ENCODE measurements around the gene CDCA3. TPM values are rescaled to one million over a fixed set of nuclear protein-coding genes. Genes with fewer than 3 reads are reported as not detected.
"Not testable (repeated sequence)": the region's sequence is repeated elsewhere in the genome, so short reads cannot be mapped to it uniquely, and the experiment has no call there.

Gene CDCA3
- polyA plus RNA-seq, 6 donors from 2014 or later: 0.74 to 1.0 (median 0.89) TPM; not detected in 2

- not testable (repeated sequence) for ATAC-seq (ENCODE audit: low read depth in 2 of 2)
Measured at GRCh38 chr12:6886206-6886999, 35.3 kb upstream of the CDCA3 start.

GRCh38 chr12:6884539-6884938 is 33.5 kb upstream of the CDCA3 start:
- H3K4me3 Mint-ChIP-seq: no peak overlapping the region
- H3K9me3 Mint-ChIP-seq: no peaks in the 10 kb centered on the region
- no peaks in the 10 kb centered on the region for H3K36me3 Mint-ChIP-seq
- ATAC-seq (ENCODE audit: low read depth in 2 of 2) (no peak), DNase-seq (no peak)
- no peaks in the 10 kb centered on the region for H3K27me3 Mint-ChIP-seq
- H3K27ac Mint-ChIP-seq: no peak overlapping the region
- H3K4me1 Mint-ChIP-seq: no peaks in the 10 kb centered on the region

More at GRCh38 chr12:6886206-6886999, 35.3 kb upstream of the CDCA3 start:
- H3K36me3 Mint-ChIP-seq, H3K9me3 Mint-ChIP-seq, DNase-seq, H3K27me3 Mint-ChIP-seq, H3K4me3 Mint-ChIP-seq, H3K27ac Mint-ChIP-seq: not testable (repeated sequence)
- peaks cover 6 to 11% (median 7%) of the 10 kb centered on the region in 3 donors for H3K4me1 Mint-ChIP-seq

GRCh38 chr12:6883683-6884082 is 32.6 kb upstream of the CDCA3 start:
- Mint-ChIP-seq H3K27ac (no peak overlapping the region), H3K36me3 (no peaks in the 10 kb centered on the region), H3K9me3 (no peaks in the 10 kb centered on the region), H3K27me3 (no peaks in the 10 kb centered on the region), H3K4me3 (peak overlapping the region in 1 of 8 donors; percentile 64), H3K4me1 (no peaks in the 10 kb centered on the region)
- DNase-seq (no peak), ATAC-seq (ENCODE audit: low read depth in 2 of 2) (no peak)

- Mint-ChIP-seq H3K27me3 (no peaks in the 10 kb centered on the region), H3K4me3 (no peak overlapping the region)
Measured at GRCh38 chr12:6883252-6883651, 32.2 kb upstream of the CDCA3 start.

GRCh38 chr12:6879824-6880223 is 28.7 kb upstream of the CDCA3 start:
- not testable (repeated sequence) for DNase-seq; H3K4me1 Mint-ChIP-seq; H3K4me3 Mint-ChIP-seq; H3K9me3 Mint-ChIP-seq; H3K27ac Mint-ChIP-seq; ATAC-seq (ENCODE audit: low read depth in 2 of 2); H3K36me3 Mint-ChIP-seq; H3K27me3 Mint-ChIP-seq

More at GRCh38 chr12:6883252-6883651, 32.2 kb upstream of the CDCA3 start:
- H3K4me1 Mint-ChIP-seq: no peaks in the 10 kb centered on the region
- H3K36me3 Mint-ChIP-seq: no peaks in the 10 kb centered on the region
- H3K9me3 Mint-ChIP-seq: no peaks in the 10 kb centered on the region
- ATAC-seq (ENCODE audit: low read depth in 2 of 2) (no peak), DNase-seq (no peak)
- H3K27ac Mint-ChIP-seq: no peak overlapping the region

GRCh38 chr12:6874015-6874368 is 22.9 kb upstream of the CDCA3 start:
- not testable (repeated sequence) for DNase-seq; H3K36me3 Mint-ChIP-seq; H3K9me3 Mint-ChIP-seq; H3K27me3 Mint-ChIP-seq; ATAC-seq (ENCODE audit: low read depth in 2 of 2)
- Mint-ChIP-seq H3K4me3 (peak overlapping the region; percentile 90 to 95 (median 94)), H3K27ac (peak overlapping the region in 5 of 6 donors; percentile 54 to 94 (median 81)), H3K4me1 (peaks cover 26 to 41% (median 38%) of the 10 kb centered on the region in 3 donors)

GRCh38 chr12:6873094-6874014 is 22.3 kb upstream of the CDCA3 start, which contains the start of gene SPSB2:
Gene SPSB2, minus strand, starts transcription at chr12:6873303. Its CDS starts 402 bp downstream, at chr12:6872901.
- Mint-ChIP-seq H3K9me3 (no peaks in the 10 kb centered on the region), H3K4me3 (peak within 1 kb of the TSS; percentile 90 to 95 (median 94)), H3K4me1 (peaks cover 32 to 48% (median 44%) of the 10 kb centered on the region in 3 donors), H3K36me3 (no peaks in the 10 kb centered on the region), H3K27me3 (no peaks in the 10 kb centered on the region), H3K27ac (peak within 1 kb of the TSS; percentile 81 to 94 (median 92))
- DNase-seq (peak; percentile 99), ATAC-seq (ENCODE audit: low read depth in 2 of 2) (peak; percentile 85 to 87)

- peak; percentile 84 for DNase-seq
- peak; percentile 31 to 41 for ATAC-seq (ENCODE audit: low read depth in 2 of 2)
- no peaks in the 10 kb centered on the region for H3K27me3 Mint-ChIP-seq
- H3K27ac Mint-ChIP-seq: peak overlapping the region; percentile 81 to 94 (median 89)
- peaks cover 36 to 52% (median 48%) of the 10 kb centered on the region in 3 donors for H3K4me1 Mint-ChIP-seq
- no peaks in the 10 kb centered on the region for H3K9me3 Mint-ChIP-seq
- H3K36me3 Mint-ChIP-seq: no peaks in the 10 kb centered on the region
- peak overlapping the region; percentile 90 to 95 (median 94) for H3K4me3 Mint-ChIP-seq
Measured at GRCh38 chr12:6872073-6873048, 21.3 kb upstream of the CDCA3 start.

- no peak for ATAC-seq (ENCODE audit: low read depth in 2 of 2)
- no peaks in the 10 kb centered on the region for H3K9me3 Mint-ChIP-seq
- H3K4me3 Mint-ChIP-seq: peak overlapping the region; percentile 90 to 95 (median 94)
- H3K27me3 Mint-ChIP-seq: no peaks in the 10 kb centered on the region
- peak overlapping the region in 2 of 6 donors; percentile 41 to 89 for H3K27ac Mint-ChIP-seq
- H3K4me1 Mint-ChIP-seq: peaks cover 36 to 56% (median 52%) of the 10 kb centered on the region in 3 donors
- no peak for DNase-seq
- no peaks in the 10 kb centered on the region for H3K36me3 Mint-ChIP-seq
Measured at GRCh38 chr12:6871052-6871957, 20.2 kb upstream of the CDCA3 start.

GRCh38 chr12:6870304-6870703 is 19.2 kb upstream of the CDCA3 start:
- not testable (repeated sequence) for H3K9me3 Mint-ChIP-seq; DNase-seq; ATAC-seq (ENCODE audit: low read depth in 2 of 2); H3K27me3 Mint-ChIP-seq; H3K36me3 Mint-ChIP-seq; H3K27ac Mint-ChIP-seq
- peaks cover 36 to 59% (median 52%) of the 10 kb centered on the region in 3 donors for H3K4me1 Mint-ChIP-seq
- peak overlapping the region in 4 of 8 donors; percentile 55 to 75 (median 66) for H3K4me3 Mint-ChIP-seq

GRCh38 chr12:6869049-6870021 is 18.2 kb upstream of the CDCA3 start:
- H3K4me1 Mint-ChIP-seq: peaks cover 39 to 59% (median 52%) of the 10 kb centered on the region in 3 donors
- peak; percentile 13 to 26 for ATAC-seq (ENCODE audit: low read depth in 2 of 2)

More at GRCh38 chr12:6869049-6870021, 18.2 kb upstream of the CDCA3 start:
- Mint-ChIP-seq H3K36me3 (peaks cover 7 to 9% of the 10 kb centered on the region in 2 donors), H3K9me3 (no peaks in the 10 kb centered on the region), H3K27ac (peak overlapping the region; percentile 18 to 92 (median 74)), H3K27me3 (no peaks in the 10 kb centered on the region), H3K4me3 (peak overlapping the region; percentile 52 to 92 (median 86))
- DNase-seq: peak; percentile 81
